HEK293T (cell line): ENCODE measurements around the gene USP33.
"Not testable (repeated sequence)": the region's sequence is repeated elsewhere in the genome, so short reads cannot be mapped to it uniquely, and the experiment has no call there.

ENCODE experiments used
- LEF1 ChIP-seq: fragments of 450-650 bp; IDR thresholded peaks from 2 replicates; pipeline ENCODE4 v1.6.1; 2017; ENCODE audit warnings: mild to moderate bottlenecking, borderline replicate concordance
- PKNOX1 ChIP-seq: fragments of 450-650 bp; IDR thresholded peaks from 2 replicates; pipeline ENCODE4 v1.6.1; 2016
- SUZ12 ChIP-seq: fragments of 450-650 bp; IDR thresholded peaks from 2 replicates; pipeline ENCODE4 v1.6.1; 2016; ENCODE audit warnings: mild to moderate bottlenecking

- TF ChIP-seq SUZ12, LEF1, PKNOX1: not testable (repeated sequence)
These were observed 113.4 kb downstream of the USP33 start for GRCh38 chr1:77646224-77646623.
